NCI-H526 treated with DMSO at 0.1 percent for 48 hours (cell line): ENCODE results near the gene CSPG4.

Experiments used
- DNase-seq: peaks from one replicate; lab custom pipeline; 2025; lab: John Stamatoyannopoulos, UW

CSPG4 gene

GRCh38 chr15:75669879-75670212 is 42.8 kb downstream of the CSPG4 start:
- no peak for DNase-seq

GRCh38 chr15:75669191-75669878 is 43.3 kb downstream of the CSPG4 start:
- no peak for DNase-seq

- no peak for DNase-seq
Measured at GRCh38 chr15:75666823-75667501, 45.7 kb downstream of the CSPG4 start.

- DNase-seq, result no peak
Measured at GRCh38 chr15:75663931-75664421, 48.7 kb downstream of the CSPG4 start.

- no peak for DNase-seq
Measured at GRCh38 chr15:75662823-75663519, 49.7 kb downstream of the CSPG4 start.

GRCh38 chr15:75661756-75662140 is 50.9 kb downstream of the CSPG4 start:
- no peak for DNase-seq

- no peak for DNase-seq
Measured at GRCh38 chr15:75661100-75661755, 51.4 kb downstream of the CSPG4 start.

GRCh38 chr15:75659928-75660645 is 52.6 kb downstream of the CSPG4 start:
- no peak for DNase-seq

- DNase-seq, result no peak
Measured at GRCh38 chr15:75659141-75659771, 53.4 kb downstream of the CSPG4 start.

GRCh38 chr15:75656813-75657212 is 55.8 kb downstream of the CSPG4 start:
- DNase-seq, result no peak

- DNase-seq, result no peak
Measured at GRCh38 chr15:75656331-75656730, 56.3 kb downstream of the CSPG4 start.

GRCh38 chr15:75655931-75656330 is 56.7 kb downstream of the CSPG4 start:
- no peak for DNase-seq

GRCh38 chr15:75654201-75654907 is 58.3 kb downstream of the CSPG4 start:
- DNase-seq, result no peak

- no peak for DNase-seq
Measured at GRCh38 chr15:75653347-75653913, 59.2 kb downstream of the CSPG4 start.

GRCh38 chr15:75651810-75652543 is 60.7 kb downstream of the CSPG4 start:
- no peak for DNase-seq

- DNase-seq, result no peak
Measured at GRCh38 chr15:75650908-75651809, 61.5 kb downstream of the CSPG4 start.

- DNase-seq, result no peak
Measured at GRCh38 chr15:75649848-75650247, 62.8 kb downstream of the CSPG4 start.

GRCh38 chr15:75649045-75649761 is 63.4 kb downstream of the CSPG4 start:
- no peak for DNase-seq
